Central memory CD8-positive, alpha-beta T cell (primary cell): Measurements from ENCODE around the gene AIPL1.

Experiments
- ATAC-seq: fragments of 150-1000 bp; cut with Tn5 transposase; replicated peaks from 2 replicates; pipeline ENCODE4 v1.10.0; 2022; ENCODE audit warnings: mild to moderate bottlenecking, moderate FRiP score, moderate number of reproducible peaks; ENCODE audit not compliant: poor library complexity, severe bottlenecking; ENCODE audit errors: extremely low read depth
- DNase-seq, 2 donors: peaks; one replicate each; pipeline ENCODE4 v3.0.0; 2021; ENCODE audit warnings: low spot score in 2 of 2
- H3K27ac Mint-ChIP-seq: one replicate; pipeline ENCODE4 v1.8.0; 2022; ENCODE audit warnings: low read depth, mild to moderate bottlenecking, moderate library complexity, mixed read lengths
- H3K27me3 Mint-ChIP-seq: one replicate; pipeline ENCODE4 v1.8.0; 2022; ENCODE audit warnings: mixed read lengths
- H3K36me3 Mint-ChIP-seq: one replicate; pipeline ENCODE4 v1.8.0; 2022; ENCODE audit warnings: mild to moderate bottlenecking, moderate library complexity, mixed read lengths; ENCODE audit not compliant: insufficient read depth
- H3K4me1 Mint-ChIP-seq: one replicate; pipeline ENCODE4 v1.8.0; 2022; ENCODE audit warnings: mixed read lengths
- H3K4me3 Mint-ChIP-seq: one replicate; pipeline ENCODE4 v1.8.0; 2022; ENCODE audit warnings: mild to moderate bottlenecking, moderate library complexity, mixed read lengths
- H3K9me3 Mint-ChIP-seq: one replicate; pipeline ENCODE4 v1.8.0; 2022; ENCODE audit warnings: mixed read lengths

AIPL1 gene

DNA sequence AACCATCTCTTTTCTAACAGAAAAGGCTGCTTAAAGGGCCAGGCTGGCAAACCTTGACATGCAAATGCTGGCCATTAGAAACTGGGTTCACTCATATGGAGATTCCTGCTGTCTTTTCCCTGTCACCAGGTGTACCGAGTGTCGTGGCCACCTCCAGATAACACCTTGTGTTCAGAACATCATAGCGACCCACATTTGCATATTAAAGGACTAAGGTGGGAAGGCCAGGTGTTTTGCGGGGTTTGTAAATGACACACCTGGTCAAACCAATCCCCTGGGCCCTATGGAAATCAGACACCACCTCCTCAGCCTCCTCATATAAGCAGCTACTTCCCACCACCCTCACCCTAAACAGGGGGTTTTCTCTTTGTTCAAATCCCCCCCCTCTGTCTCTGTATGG, 2.5 kb upstream of the AIPL1 start:
- H3K9me3 Mint-ChIP-seq, result no peaks in the 10 kb centered on the region
- H3K4me1 Mint-ChIP-seq, result peaks cover 5% of the 10 kb centered on the region
- H3K4me3 Mint-ChIP-seq, result no peak overlapping the region
- ATAC-seq, result no peak
- peaks cover 47% of the 10 kb centered on the region for H3K27me3 Mint-ChIP-seq
- H3K36me3 Mint-ChIP-seq, result peaks cover 5% of the 10 kb centered on the region
- H3K27ac Mint-ChIP-seq, result no peak overlapping the region
- no peak for DNase-seq

DNA sequence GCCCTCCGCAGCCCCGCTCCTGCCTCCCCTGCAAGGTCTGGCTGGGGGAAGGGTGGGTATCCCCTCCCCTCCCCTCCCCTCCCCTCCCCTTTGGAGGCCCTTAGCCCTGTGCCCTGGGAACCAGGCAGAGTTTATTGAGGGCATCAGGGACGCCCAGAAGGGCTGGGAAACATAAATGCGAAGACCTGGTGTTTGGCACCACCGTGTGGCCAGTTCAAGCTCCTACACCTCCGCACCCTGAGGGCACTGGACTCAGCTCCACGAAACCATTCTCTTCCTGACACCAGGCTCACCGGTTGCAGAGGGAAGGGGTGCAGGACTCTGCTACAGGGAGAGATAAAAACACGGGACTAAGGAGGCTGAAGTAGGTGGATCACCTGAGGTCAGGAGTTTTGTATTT, 1.0 kb upstream of the AIPL1 start:
- Mint-ChIP-seq H3K27ac (no peak overlapping the region), H3K4me3 (no peak overlapping the region), H3K36me3 (peaks cover 3% of the 10 kb centered on the region), H3K4me1 (peaks cover 5% of the 10 kb centered on the region), H3K27me3 (peaks cover 47% of the 10 kb centered on the region), H3K9me3 (no peaks in the 10 kb centered on the region)
- ATAC-seq, result no peak
- DNase-seq, result peak; percentile 28 to 40

DNA sequence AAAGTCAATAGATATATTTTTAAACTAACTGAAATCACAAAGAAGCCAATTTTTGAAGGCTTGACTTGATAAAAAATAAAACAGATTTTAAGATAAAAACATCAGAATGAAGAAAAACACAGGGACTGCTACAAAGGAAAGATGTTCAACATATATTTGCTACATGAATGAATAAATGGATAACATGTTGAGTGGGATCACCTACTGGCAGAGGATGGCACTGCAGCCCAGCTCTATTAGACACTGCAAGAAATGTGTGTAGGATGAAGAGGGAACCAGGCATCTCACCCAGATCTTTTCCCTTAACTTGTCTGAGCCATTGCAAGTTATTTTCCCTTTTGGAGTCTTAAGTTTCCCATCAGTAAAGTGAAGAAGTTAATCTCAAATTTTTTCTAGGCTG, 4.2 kb downstream of the AIPL1 start:
- Mint-ChIP-seq H3K4me1 (peaks cover 16% of the 10 kb centered on the region), H3K27ac (no peak overlapping the region), H3K27me3 (peaks cover 2% of the 10 kb centered on the region), H3K4me3 (no peak overlapping the region), H3K36me3 (peaks cover 7% of the 10 kb centered on the region), H3K9me3 (peaks cover 6% of the 10 kb centered on the region)
- ATAC-seq (no peak), DNase-seq (no peak)

DNA sequence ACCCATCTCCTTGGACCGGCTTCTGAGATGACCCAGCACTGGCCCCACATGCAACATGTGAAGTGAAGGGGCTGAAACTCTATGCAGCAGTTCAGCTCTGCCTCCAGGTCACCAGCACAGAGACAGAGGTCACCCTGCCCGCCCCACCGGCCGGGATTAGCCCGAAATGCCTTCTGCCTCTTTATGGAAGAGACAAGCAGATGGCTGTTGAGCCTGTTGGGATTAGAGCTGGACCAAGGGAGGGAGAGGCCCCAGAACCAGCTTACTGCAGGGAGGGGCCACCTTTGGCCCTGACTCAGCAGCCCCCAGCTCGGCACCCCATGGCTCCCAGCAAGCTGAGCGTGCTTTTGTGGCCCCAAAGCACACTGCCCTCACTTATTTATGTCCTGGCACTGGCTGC, 5.7 kb downstream of the AIPL1 start:
- H3K27me3 Mint-ChIP-seq, result peaks cover 1% of the 10 kb centered on the region
- DNase-seq, result no peak
- no peak overlapping the region for H3K27ac Mint-ChIP-seq
- H3K36me3 Mint-ChIP-seq, result peaks cover 6% of the 10 kb centered on the region
- H3K4me3 Mint-ChIP-seq, result no peak overlapping the region
- H3K4me1 Mint-ChIP-seq, result peaks cover 16% of the 10 kb centered on the region
- no peak for ATAC-seq
- H3K9me3 Mint-ChIP-seq, result peaks cover 6% of the 10 kb centered on the region

DNA sequence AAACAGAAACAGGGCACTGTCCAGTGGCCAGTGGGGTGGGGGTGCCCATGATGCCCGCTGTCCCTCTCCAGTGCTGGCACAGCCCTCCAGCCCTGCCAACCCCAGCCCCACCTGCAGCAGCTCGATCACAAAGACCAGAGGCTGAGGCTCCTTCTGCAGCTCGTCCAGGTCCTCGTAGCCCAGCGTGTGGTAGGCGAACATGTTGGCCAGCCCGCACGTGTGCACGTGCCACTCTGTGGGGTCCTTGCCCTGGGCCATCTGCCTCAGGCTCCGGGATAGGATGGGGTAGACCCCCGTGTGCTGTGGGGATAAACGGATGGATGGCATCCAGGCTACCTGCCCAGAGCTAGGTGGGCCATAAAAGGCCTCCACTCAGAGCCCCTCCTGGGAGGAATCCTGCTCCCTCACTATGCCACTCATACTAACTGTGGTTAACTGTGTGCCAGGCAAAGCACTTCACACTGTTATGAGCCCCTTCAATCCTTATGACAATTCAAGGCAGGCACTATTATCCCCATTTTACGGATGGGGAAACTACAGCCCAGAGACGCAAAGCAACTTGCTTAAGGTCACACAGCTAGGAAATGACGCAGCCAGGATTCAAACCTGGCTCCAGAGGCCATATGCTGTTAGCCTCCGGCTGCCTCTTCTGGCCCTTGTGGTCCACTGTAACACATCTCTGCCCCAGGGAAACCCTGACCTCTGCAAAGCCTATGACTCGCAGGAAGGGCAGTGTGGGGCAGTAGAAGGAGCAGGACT, 6.5 kb downstream of the AIPL1 start:
- Mint-ChIP-seq H3K4me1 (peaks cover 16% of the 10 kb centered on the region), H3K36me3 (peaks cover 4% of the 10 kb centered on the region), H3K9me3 (peaks cover 6% of the 10 kb centered on the region), H3K27ac (no peak overlapping the region), H3K4me3 (no peak overlapping the region), H3K27me3 (peaks cover 10% of the 10 kb centered on the region)
- DNase-seq, result no peak
- ATAC-seq, result no peak

DNA sequence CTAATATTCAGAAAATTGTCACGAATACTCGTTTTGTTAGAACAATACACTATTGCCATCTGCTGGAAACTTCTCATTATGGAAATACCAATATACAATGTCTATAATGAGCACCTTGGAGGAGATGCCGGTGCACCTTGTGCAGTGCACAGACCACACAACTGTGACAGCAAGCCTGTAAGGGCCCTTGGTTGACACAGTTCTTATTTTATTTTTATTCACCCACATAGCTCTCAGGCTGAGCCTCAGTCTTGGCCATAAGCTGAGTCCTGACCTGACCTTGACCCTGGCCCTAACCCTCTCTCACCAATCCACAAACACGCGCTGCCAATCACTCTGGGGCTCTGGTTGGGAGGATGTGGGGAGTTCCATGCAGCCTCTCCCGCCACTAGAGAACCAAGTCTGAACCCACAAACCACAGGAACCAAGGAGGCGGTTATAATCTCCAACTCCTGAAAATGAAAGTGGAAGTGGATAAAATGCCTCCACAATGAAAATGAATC, 7.6 kb downstream of the AIPL1 start:
- Mint-ChIP-seq H3K4me1 (peaks cover 16% of the 10 kb centered on the region), H3K27me3 (peaks cover 20% of the 10 kb centered on the region), H3K27ac (peak overlapping the region; percentile 65), H3K36me3 (peaks cover 4% of the 10 kb centered on the region), H3K4me3 (peak overlapping the region; percentile 30), H3K9me3 (peaks cover 6% of the 10 kb centered on the region)
- ATAC-seq (peak; percentile 70), DNase-seq (peak in 1 of 2 donors; percentile 21)

DNA sequence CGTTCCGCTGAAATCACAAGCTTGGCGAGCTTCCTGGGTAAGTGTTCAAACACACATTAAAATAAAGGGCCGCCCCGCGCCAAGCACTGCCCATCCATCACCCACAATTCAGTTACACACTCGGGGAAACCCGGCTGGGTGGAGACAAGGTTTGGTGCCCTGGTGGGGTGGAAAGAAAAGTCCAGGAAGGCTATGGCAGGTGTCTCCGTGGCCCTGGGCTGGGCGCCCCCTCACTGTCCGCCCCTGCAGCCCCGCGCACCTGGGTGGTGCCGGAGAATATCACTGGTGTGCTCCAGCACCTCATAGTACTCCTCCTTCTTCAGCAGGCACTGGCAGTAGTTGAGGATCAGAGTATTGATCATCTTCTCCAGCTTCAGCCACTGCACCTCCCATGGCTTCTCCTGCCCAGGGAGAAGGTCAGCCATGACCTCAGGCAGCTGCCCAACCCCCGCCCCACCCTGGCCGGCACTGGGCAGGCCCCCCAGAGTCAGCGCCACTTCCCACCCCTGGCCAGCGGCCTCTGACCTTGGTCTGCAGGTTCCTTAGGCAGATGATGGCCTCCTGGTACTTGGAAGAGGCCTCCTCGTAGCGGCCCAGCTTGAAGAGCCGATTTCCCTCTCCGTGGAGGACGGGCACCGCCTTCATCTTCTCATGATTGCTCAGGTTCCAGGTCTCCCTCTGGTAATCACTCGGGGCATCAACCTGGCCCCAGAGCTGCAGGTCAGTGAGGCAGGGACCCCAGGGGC, 8.4 kb downstream of the AIPL1 start:
- H3K27me3 Mint-ChIP-seq, result peaks cover 24% of the 10 kb centered on the region

DNA sequence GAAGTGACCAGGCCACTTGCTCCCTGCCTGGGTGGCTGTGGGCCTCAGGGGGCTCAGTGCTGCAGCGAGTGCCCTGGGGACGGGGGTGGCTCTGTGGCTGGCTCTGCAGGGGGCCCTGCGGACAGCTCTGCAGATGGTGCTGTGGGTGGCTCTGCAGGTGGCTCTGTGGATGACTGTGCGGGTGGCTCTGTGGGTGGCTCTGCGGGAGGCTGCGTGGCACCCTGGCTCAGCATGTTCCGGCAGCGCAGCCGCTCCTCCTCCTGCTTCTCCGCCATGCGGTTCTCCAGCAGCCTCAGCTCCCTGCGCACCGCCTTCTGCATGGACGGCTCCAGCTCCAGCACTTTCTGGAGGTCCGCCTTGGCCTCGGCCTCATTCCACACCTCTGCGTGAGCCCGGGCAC, 9.5 kb downstream of the AIPL1 start:
- H3K36me3 Mint-ChIP-seq, result peaks cover 4% of the 10 kb centered on the region
- no peak overlapping the region for H3K4me3 Mint-ChIP-seq
- DNase-seq (no peak), ATAC-seq (no peak)
- H3K4me1 Mint-ChIP-seq, result peaks cover 25% of the 10 kb centered on the region
- peaks cover 34% of the 10 kb centered on the region for H3K27me3 Mint-ChIP-seq
- H3K27ac Mint-ChIP-seq, result no peak overlapping the region
- peaks cover 6% of the 10 kb centered on the region for H3K9me3 Mint-ChIP-seq

More for the DNA sequence above, 8.4 kb downstream of the AIPL1 start:
- Mint-ChIP-seq H3K4me3 (no peak overlapping the region), H3K4me1 (peaks cover 22% of the 10 kb centered on the region), H3K9me3 (peaks cover 6% of the 10 kb centered on the region), H3K36me3 (peaks cover 4% of the 10 kb centered on the region), H3K27ac (no peak overlapping the region)
- ATAC-seq (no peak), DNase-seq (no peak)

DNA sequence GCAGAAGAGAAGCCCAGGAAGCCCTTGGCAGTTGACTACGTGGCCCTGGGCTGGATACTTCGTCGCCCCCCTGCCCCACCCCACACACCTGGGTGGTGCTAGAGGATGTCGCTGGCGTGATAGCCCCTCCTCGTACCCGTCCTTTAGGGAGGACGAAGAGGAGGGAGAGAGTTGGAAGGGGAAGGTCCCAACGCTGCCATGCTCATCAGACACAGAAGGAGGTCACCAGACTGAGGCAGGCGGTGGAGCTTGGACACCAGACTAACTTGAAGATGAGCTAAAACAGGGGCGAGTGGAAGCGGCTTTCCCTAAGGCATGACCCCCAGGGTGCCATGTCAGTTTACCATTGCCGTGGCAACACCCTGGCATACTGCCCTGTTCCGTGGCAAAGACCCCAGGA, 11.0 kb downstream of the AIPL1 start:
- ATAC-seq, result no peak
- peaks cover 25% of the 10 kb centered on the region for H3K4me1 Mint-ChIP-seq
- no peak overlapping the region for H3K4me3 Mint-ChIP-seq
- H3K9me3 Mint-ChIP-seq, result no peaks in the 10 kb centered on the region
- peaks cover 4% of the 10 kb centered on the region for H3K36me3 Mint-ChIP-seq
- DNase-seq, result no peak
- H3K27ac Mint-ChIP-seq, result no peak overlapping the region
- H3K27me3 Mint-ChIP-seq, result peaks cover 41% of the 10 kb centered on the region

DNA sequence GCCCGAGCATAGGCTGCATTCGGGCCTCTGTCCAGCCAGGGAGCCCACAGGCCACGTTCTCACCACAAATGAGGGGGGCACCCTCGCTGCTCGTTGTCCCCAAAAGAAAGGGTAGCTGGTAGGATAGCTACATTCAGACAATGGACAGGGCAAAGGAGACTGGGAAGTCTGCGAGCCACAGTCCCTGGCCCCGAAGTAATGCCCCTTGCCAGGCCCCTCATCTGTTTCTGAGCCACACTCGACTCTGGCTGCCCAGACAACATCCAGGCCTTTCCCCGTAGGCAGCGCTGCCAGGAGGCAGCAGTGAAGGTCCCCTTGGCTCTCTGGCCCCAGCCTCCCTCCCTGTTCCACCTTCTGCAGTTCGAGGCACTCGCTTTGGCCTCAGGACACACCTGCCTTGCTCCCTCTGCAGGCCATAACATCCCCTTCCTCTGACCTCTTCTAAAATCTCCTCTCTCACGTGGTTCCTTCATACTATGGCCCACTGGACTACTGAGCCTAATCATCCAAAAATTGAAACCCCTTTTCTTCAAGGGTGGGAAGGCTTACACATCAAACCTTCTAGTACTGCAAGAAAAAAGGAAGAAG, 12.2 kb downstream of the AIPL1 start:
- Mint-ChIP-seq H3K4me3 (no peak overlapping the region), H3K27me3 (peaks cover 41% of the 10 kb centered on the region), H3K9me3 (no peaks in the 10 kb centered on the region), H3K36me3 (peaks cover 6% of the 10 kb centered on the region), H3K27ac (no peak overlapping the region), H3K4me1 (peaks cover 18% of the 10 kb centered on the region)
- ATAC-seq (no peak), DNase-seq (no peak)

DNA sequence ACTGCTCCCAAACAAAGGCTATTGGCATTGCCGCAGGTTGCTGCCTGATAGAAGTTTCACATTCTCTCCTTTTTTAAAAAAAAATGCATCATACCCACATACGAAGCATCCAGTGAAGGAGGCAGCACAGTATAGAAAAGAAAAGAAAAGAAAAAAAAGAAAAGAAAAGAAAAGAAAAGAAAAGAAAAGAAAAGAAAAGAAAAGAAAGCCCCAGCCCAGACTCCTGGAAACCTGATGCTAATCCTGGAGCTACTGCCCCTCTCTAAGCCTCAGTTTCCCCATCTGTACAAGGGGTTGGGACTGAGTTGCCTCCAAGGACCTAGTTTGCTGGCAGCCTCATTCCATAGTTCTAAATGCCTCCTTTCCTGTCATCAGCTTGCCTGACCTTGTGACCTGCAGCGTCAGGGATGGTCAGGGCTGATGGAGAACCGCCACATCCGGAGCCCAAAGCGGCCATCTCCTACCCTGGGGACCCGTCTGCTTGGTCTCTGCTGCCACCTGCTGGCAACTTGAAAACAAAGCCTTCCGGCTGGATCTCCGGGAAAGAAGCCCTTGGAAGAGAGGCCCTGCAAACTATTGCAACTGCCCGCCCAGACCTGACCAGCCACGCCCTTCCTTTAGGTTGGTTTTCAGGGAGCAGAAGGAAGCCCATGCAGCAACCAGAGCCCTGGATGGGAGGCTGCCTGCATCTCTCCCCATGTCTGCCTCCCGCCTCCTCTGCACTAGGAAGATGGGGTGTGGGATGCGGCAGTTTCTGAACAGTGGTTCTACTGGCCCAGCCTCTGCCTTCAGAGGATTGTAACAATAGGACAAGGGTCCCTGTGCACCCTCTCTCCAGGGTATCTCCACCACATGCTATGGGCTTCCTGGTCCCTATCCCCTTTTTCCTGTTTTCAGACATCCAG, 13.0 kb downstream of the AIPL1 start:
- DNase-seq (peak; percentile 31 to 52), ATAC-seq (no peak)
- Mint-ChIP-seq H3K4me3 (no peak overlapping the region), H3K36me3 (peaks cover 3% of the 10 kb centered on the region), H3K4me1 (peaks cover 10% of the 10 kb centered on the region), H3K27me3 (peaks cover 49% of the 10 kb centered on the region), H3K9me3 (no peaks in the 10 kb centered on the region), H3K27ac (no peak overlapping the region)

DNA sequence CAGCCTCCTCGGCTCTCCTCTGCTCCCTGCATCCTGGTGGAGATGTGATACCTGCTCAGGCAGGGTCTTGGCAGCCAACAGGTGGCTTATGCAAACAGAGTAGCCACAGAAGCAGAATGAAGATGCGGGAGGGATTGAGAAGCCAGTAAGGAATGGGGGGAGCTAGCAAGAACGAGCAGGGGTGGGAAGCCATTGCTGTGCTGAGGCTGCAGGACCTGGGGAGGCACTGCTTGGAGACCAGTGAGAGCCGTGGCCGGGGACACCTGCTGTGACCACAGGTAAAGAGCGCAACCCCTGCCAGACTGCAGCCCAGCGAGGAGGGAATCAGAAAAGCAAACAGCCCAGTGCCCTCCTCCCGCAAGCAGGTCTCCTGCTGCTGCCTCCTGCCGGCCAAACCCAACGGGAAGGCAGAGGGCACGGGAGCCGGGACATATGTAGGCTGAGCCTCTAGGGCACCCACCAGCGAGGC, 14.7 kb downstream of the AIPL1 start:
- peaks cover 5% of the 10 kb centered on the region for H3K36me3 Mint-ChIP-seq
- H3K4me3 Mint-ChIP-seq, result no peak overlapping the region
- H3K27ac Mint-ChIP-seq, result no peak overlapping the region
- DNase-seq, result no peak
- H3K4me1 Mint-ChIP-seq, result peaks cover 9% of the 10 kb centered on the region
- ATAC-seq, result no peak
- peaks cover 62% of the 10 kb centered on the region for H3K27me3 Mint-ChIP-seq
- no peaks in the 10 kb centered on the region for H3K9me3 Mint-ChIP-seq
